ENCODE measurements around the gene PIK3AP1. TPM values are rescaled to one million over a fixed set of nuclear protein-coding genes. Genes with fewer than 3 reads are reported as not detected.

The PIK3AP1 gene
- total RNA-seq, 6 experiments from 2014 or later, result 36.2 to 197 (median 141) TPM

- Histone ChIP-seq H3K27me3 (no peaks in the 10 kb centered on the region), H3K4me1 (peaks cover 0 to 71% (median 31%) of the 10 kb centered on the region in 4 donors), H3K4me3 (no peak overlapping the region), H3K27ac (peak overlapping the region; percentile 24 to 95 (median 94)), H3K36me3 (no peaks in the 10 kb centered on the region), H3K9me3 (no peaks in the 10 kb centered on the region)
- no peak for ATAC-seq
- 54% methylated on average over 4 of the region's 4 CpGs for WGBS (ENCODE audit: insufficient coverage, low coverage, low lambda C conversion rate, missing lambda C conversion rate)
- no peak for TF ChIP-seq POLR2A (IDR thresholded peaks at IDR 0.05)
- TF ChIP-seq, protein P1, sequence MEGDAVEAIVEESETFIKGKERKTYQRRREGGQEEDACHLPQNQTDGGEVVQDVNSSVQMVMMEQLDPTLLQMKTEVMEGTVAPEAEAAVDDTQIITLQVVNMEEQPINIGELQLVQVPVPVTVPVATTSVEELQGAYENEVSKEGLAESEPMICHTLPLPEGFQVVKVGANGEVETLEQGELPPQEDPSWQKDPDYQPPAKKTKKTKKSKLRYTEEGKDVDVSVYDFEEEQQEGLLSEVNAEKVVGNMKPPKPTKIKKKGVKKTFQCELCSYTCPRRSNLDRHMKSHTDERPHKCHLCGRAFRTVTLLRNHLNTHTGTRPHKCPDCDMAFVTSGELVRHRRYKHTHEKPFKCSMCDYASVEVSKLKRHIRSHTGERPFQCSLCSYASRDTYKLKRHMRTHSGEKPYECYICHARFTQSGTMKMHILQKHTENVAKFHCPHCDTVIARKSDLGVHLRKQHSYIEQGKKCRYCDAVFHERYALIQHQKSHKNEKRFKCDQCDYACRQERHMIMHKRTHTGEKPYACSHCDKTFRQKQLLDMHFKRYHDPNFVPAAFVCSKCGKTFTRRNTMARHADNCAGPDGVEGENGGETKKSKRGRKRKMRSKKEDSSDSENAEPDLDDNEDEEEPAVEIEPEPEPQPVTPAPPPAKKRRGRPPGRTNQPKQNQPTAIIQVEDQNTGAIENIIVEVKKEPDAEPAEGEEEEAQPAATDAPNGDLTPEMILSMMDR (IDR thresholded peaks at IDR 0.05), result no peak
- intact Hi-C loops (cut with DNase I), result no loop called here
- DNase-seq, result no peak
Measured at GRCh38 chr10:96671211-96671890, 49.0 kb downstream of the PIK3AP1 start.

GRCh38 chr10:96670786-96671185 is 49.5 kb downstream of the PIK3AP1 start:
- ATAC-seq (no peak), DNase-seq (no peak)
- no peak overlapping the region for H3K4me3 ChIP-seq
- no peaks in the 10 kb centered on the region for H3K36me3 ChIP-seq
- WGBS (ENCODE audit: insufficient coverage, low coverage, low lambda C conversion rate, missing lambda C conversion rate), result 41% methylated on average over 4 of the region's 4 CpGs
- intact Hi-C loops (cut with DNase I), result no loop called here
- peak overlapping the region; percentile 24 to 95 (median 94) for H3K27ac ChIP-seq
- TF ChIP-seq POLR2A (IDR thresholded peaks at IDR 0.05), result no peak
- TF ChIP-seq, protein P1 (IDR thresholded peaks at IDR 0.05), result no peak
- no peaks in the 10 kb centered on the region for H3K9me3 ChIP-seq
- peaks cover 0 to 66% (median 28%) of the 10 kb centered on the region in 4 donors for H3K4me1 ChIP-seq
- H3K27me3 ChIP-seq, result no peaks in the 10 kb centered on the region

DNA sequence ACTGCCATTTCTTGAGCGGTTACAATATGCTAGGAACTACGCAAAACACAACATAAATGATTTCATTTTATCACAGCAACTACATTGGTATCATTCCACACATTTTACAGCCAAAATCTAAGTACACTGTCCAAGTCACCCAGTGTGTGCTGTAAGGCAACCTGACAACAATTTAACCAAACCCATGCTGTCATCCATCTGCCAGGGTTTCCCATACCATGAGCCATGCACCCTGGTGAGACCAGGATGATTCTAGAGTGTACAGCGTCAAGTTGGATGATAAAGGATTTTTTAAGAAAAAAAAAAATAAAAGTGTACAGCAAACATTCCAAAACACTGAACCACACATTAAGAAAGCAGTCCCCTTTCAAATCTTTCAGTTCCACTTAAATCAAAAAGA is 52.9 kb downstream of the PIK3AP1 start:
- intact Hi-C loops (cut with DNase I), result no loop called here
- peaks cover 0 to 66% (median 29%) of the 10 kb centered on the region in 4 donors for H3K4me1 ChIP-seq
- peak overlapping the region in 1 of 3 donors; percentile 82 for H3K27ac ChIP-seq
- H3K9me3 ChIP-seq, result no peaks in the 10 kb centered on the region
- H3K27me3 ChIP-seq, result no peaks in the 10 kb centered on the region
- WGBS (ENCODE audit: insufficient coverage, low coverage, low lambda C conversion rate, missing lambda C conversion rate), result 88% methylated on average over 3 of the region's 3 CpGs
- no peak overlapping the region for H3K4me3 ChIP-seq
- TF ChIP-seq, protein P1 (IDR thresholded peaks at IDR 0.05), result no peak
- no peak for TF ChIP-seq POLR2A (IDR thresholded peaks at IDR 0.05)
- ATAC-seq (no peak), DNase-seq (no peak)
- H3K36me3 ChIP-seq, result no peaks in the 10 kb centered on the region

DNA sequence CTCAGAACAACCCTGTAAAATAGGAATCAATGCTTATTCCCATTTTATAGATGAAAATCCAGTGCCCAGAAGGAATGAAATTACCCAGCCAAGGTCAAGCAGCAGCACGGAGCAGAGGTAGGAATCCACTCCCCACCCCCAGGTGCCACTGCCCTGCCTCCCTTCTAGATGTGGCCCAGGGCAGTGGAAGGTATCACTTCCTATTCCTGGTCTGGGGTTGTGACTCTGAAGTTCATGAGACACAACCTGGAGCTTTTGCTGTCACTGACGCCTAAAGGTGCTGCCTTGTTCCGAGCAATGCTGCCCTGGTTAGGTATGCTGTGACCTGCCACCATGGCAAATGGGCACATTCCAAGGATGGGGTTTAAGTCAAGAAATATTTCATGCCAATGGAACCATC is 53.6 kb downstream of the PIK3AP1 start:
- DNase-seq (no peak), ATAC-seq (no peak)
- Histone ChIP-seq H3K27me3 (no peaks in the 10 kb centered on the region), H3K9me3 (no peaks in the 10 kb centered on the region), H3K4me3 (no peak overlapping the region), H3K27ac (peak overlapping the region in 1 of 3 donors; percentile 82), H3K36me3 (no peaks in the 10 kb centered on the region), H3K4me1 (peaks cover 0 to 66% (median 27%) of the 10 kb centered on the region in 4 donors)
- TF ChIP-seq, protein P1 (IDR thresholded peaks at IDR 0.05), result no peak
- TF ChIP-seq POLR2A (IDR thresholded peaks at IDR 0.05), result no peak
- intact Hi-C loops (cut with DNase I), result no loop called here
- 71% methylated on average over 1 of the region's 3 CpGs for WGBS (ENCODE audit: insufficient coverage, low coverage, low lambda C conversion rate, missing lambda C conversion rate)

All from right lobe of liver (tissue), 6 donors.